CD14-positive monocyte (primary cell): Measurements from ENCODE around the gene TSPYL6. TPM values are rescaled to one million over a fixed set of nuclear protein-coding genes. Genes with fewer than 3 reads are reported as not detected.

Experiments used
- DNase-seq, 3 donors: peaks; one replicate each; pipeline ENCODE4 v3.0.0-alpha.2; 2011 to 2022
- H2AFZ ChIP-seq: 2 replicates; pipeline ENCODE4 v1.6.0; 2012; ENCODE audit warnings: mild to moderate bottlenecking, low read depth, low read length, inconsistent platforms; ENCODE audit not compliant: insufficient read depth, poor library complexity, severe bottlenecking
- H3K27ac ChIP-seq, 2 donors: 1 replicate in 1 of 2; 2 replicates in 1 of 2; pipeline ENCODE4 v1.5.1; 2012 to 2013; ENCODE audit warnings: low read length in 2 of 2, control low read depth in 1 of 2, inconsistent platforms in 1 of 2, low read depth in 1 of 2, mild to moderate bottlenecking in 1 of 2
- H3K27me3 ChIP-seq, 2 donors: one replicate each; pipeline versions ENCODE4 v1.6.0 to v1.6.1; 2011 to 2013; ENCODE audit warnings: low read length in 2 of 2; ENCODE audit not compliant: control insufficient read depth in 2 of 2, insufficient read depth in 2 of 2
- H3K36me3 ChIP-seq, 2 donors: replicated peaks in 1 of 2; 1 replicate in 1 of 2; 2 replicates in 1 of 2; pipeline versions ENCODE4 v1.5.1 to v1.6.1; 2012 to 2013; ENCODE audit warnings: low read length in 2 of 2, control low read depth in 1 of 2, inconsistent platforms in 1 of 2, mild to moderate bottlenecking in 1 of 2; ENCODE audit not compliant: insufficient read depth in 2 of 2, control insufficient read depth in 1 of 2
- H3K4me1 ChIP-seq, 2 donors: 1 replicate in 1 of 2; 2 replicates in 1 of 2; pipeline versions ENCODE4 v1.5.1 to v1.6.1; 2012 to 2013; ENCODE audit warnings: low read length in 2 of 2, control low read depth in 1 of 2, inconsistent platforms in 1 of 2, mild to moderate bottlenecking in 1 of 2, moderate library complexity in 1 of 2; ENCODE audit not compliant: insufficient read depth in 2 of 2, control insufficient read depth in 1 of 2
- H3K4me2 ChIP-seq: replicated peaks from 2 replicates; pipeline ENCODE3; 2012; ENCODE audit warnings: low read length, moderate library complexity, mild to moderate bottlenecking; ENCODE audit not compliant: poor library complexity, severe bottlenecking; ENCODE audit errors: extremely low read depth
- H3K4me3 ChIP-seq, 3 experiments: fragments of 200-600 bp in 1 of 3; sonication (generic) in 1 of 3; replicated peaks in 1 of 3; 1 replicate in 2 of 3; 2 replicates in 1 of 3; pipeline ENCODE4 v1.5.1; 2011 to 2013; ENCODE audit warnings: low read length in 3 of 3, mild to moderate bottlenecking in 3 of 3, control low read depth in 2 of 3, low read depth in 2 of 3, inconsistent platforms in 1 of 3, moderate library complexity in 1 of 3
- H3K79me2 ChIP-seq: 2 replicates; pipeline ENCODE4 v1.6.0; 2012; ENCODE audit warnings: mild to moderate bottlenecking, control low read depth, inconsistent platforms, low read length, moderate library complexity; ENCODE audit not compliant: insufficient read depth
- H3K9ac ChIP-seq: 2 replicates; pipeline ENCODE4 v1.6.0; 2017; ENCODE audit warnings: low read length, mild to moderate bottlenecking; ENCODE audit not compliant: insufficient read depth, poor library complexity, severe bottlenecking
- H3K9me3 ChIP-seq, 2 donors: replicated peaks in 1 of 2; 1 replicate in 1 of 2; 2 replicates in 1 of 2; pipeline versions ENCODE4 v1.5.1 to v1.6.1; 2012 to 2013; ENCODE audit warnings: low read length in 2 of 2, control low read depth in 1 of 2; ENCODE audit not compliant: control insufficient read depth in 1 of 2, insufficient read depth in 1 of 2
- H4K20me1 ChIP-seq: 2 replicates; pipeline ENCODE4 v1.6.0; 2012; ENCODE audit warnings: mild to moderate bottlenecking, low read length, control low read depth, moderate library complexity; ENCODE audit not compliant: insufficient read depth
- H3K27ac Mint-ChIP-seq, 7 donors: one replicate each; pipeline ENCODE4 v1.8.0; 2020; ENCODE audit warnings: mild to moderate bottlenecking in 7 of 7, mixed read lengths in 7 of 7, moderate library complexity in 6 of 7, inconsistent platforms in 2 of 7
- H3K27me3 Mint-ChIP-seq, 3 donors: one replicate each; pipeline ENCODE4 v1.8.0; 2021 to 2022; ENCODE audit warnings: low read depth in 3 of 3, mild to moderate bottlenecking in 3 of 3, mixed read lengths in 3 of 3, moderate library complexity in 3 of 3, inconsistent platforms in 1 of 3
- H3K36me3 Mint-ChIP-seq, 2 donors: one replicate each; pipeline ENCODE4 v1.8.0; 2020; ENCODE audit warnings: mixed read lengths in 2 of 2, inconsistent platforms in 1 of 2, mild to moderate bottlenecking in 1 of 2
- H3K4me1 Mint-ChIP-seq: one replicate; pipeline ENCODE4 v1.8.0; 2020; ENCODE audit warnings: mild to moderate bottlenecking, mixed read lengths
- H3K4me3 Mint-ChIP-seq, 2 donors: one replicate each; pipeline ENCODE4 v1.8.0; 2020; ENCODE audit warnings: mild to moderate bottlenecking in 2 of 2, mixed read lengths in 2 of 2, moderate library complexity in 1 of 2
- H3K9me3 Mint-ChIP-seq, 7 donors: one replicate each; pipeline ENCODE4 v1.8.0; 2020 to 2022; ENCODE audit warnings: mixed read lengths in 7 of 7, mild to moderate bottlenecking in 6 of 7, moderate library complexity in 6 of 7, inconsistent platforms in 2 of 7
- WGBS: methylation state at CpG from one replicate; pipeline ENCODE4 v1.1.5; 2013; ENCODE audit warnings: missing lambda C conversion rate; ENCODE audit not compliant: insufficient coverage; 5-methylcytosine and 5-hydroxymethylcytosine counted together
- intact Hi-C, 2 donors: fragments of 100-400 bp; cut with micrococcal nuclease; formaldehyde crosslinking; loops; one replicate each; pipeline versions ENCODE4 v1.15.0 to v1.15.1; 2023
- polyA plus RNA-seq, 3 donors: library from polyadenylated mRNA; depleted of rRNA in 1 of 3; unstranded in 2 of 3; stranded (reverse) in 1 of 3; fragments of 300-500 nt in 2 of 3; fragments of >200 nt in 1 of 3; fragmentation: Illumina TruSeq in 2 of 3; gene quantifications; 1 replicate in 2 of 3; 2 replicates in 1 of 3; pipeline ENCODE4 v1.2.3, GENCODE V29; 2012 to 2021
- TF ChIP-seq, protein P1 (sequence below): fragments of 200-600 bp; IDR thresholded peaks from one replicate; pipeline ENCODE4 v1.8.0; 2022; ENCODE audit warnings: antibody characterized with exemption, mild to moderate bottlenecking

The TSPYL6 gene
- polyA plus RNA-seq, 3 donors: not detected

GRCh38 chr2:54212456-54212855 lies 43.6 kb downstream of the TSPYL6 start:
- Histone ChIP-seq H3K4me3 (no peak overlapping the region), H3K9me3 (peaks cover 0 to 3% of the 10 kb centered on the region in 2 donors), H2AFZ (no peak overlapping the region), H3K27ac (no peak overlapping the region), H3K27me3 (no peaks in the 10 kb centered on the region), H3K4me1 (no peaks in the 10 kb centered on the region), H3K9ac (no peak overlapping the region), H3K36me3 (no peaks in the 10 kb centered on the region), H3K4me2 (no peak overlapping the region), H3K79me2 (no peaks in the 10 kb centered on the region), H4K20me1 (no peaks in the 10 kb centered on the region)
- intact Hi-C loops: loop anchor here in 1 of 2 donors (10.0 kb wide), 1 partner anchor 252 kb away; no protein-coding TSS in a partner anchor
- Mint-ChIP-seq H3K4me3 (no peak overlapping the region), H3K4me1 (no peaks in the 10 kb centered on the region), H3K27ac (no peak overlapping the region), H3K9me3 (peaks cover 8 to 18% (median 10%) of the 10 kb centered on the region in 7 donors), H3K27me3 (peaks cover 0 to 2% (median 0%) of the 10 kb centered on the region in 3 donors), H3K36me3 (no peaks in the 10 kb centered on the region)
- no peak for DNase-seq
- no CpG with 5 or more reads among the region's 1 CpG for WGBS
- TF ChIP-seq, protein P1, sequence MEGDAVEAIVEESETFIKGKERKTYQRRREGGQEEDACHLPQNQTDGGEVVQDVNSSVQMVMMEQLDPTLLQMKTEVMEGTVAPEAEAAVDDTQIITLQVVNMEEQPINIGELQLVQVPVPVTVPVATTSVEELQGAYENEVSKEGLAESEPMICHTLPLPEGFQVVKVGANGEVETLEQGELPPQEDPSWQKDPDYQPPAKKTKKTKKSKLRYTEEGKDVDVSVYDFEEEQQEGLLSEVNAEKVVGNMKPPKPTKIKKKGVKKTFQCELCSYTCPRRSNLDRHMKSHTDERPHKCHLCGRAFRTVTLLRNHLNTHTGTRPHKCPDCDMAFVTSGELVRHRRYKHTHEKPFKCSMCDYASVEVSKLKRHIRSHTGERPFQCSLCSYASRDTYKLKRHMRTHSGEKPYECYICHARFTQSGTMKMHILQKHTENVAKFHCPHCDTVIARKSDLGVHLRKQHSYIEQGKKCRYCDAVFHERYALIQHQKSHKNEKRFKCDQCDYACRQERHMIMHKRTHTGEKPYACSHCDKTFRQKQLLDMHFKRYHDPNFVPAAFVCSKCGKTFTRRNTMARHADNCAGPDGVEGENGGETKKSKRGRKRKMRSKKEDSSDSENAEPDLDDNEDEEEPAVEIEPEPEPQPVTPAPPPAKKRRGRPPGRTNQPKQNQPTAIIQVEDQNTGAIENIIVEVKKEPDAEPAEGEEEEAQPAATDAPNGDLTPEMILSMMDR: no peak

DNA sequence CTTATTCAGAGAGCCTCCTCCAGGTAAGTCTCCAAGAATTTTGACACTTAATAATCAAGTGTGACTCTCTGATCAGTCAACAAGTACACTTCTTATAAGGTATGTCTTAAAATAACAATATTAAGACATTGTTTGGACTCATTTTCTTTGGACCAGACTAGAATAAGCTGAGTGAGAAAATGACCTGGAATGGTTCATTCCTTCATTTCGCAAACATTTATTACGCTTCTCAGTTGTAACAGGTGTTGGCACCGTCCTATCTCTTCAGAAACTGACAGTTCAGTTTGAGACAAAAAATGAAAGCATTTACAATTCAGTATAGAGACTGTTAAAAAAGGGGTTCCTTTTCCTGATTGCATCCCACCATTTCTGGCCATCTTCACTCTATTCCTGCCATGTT lies 46.6 kb downstream of the TSPYL6 start:
- Histone ChIP-seq H3K36me3 (no peaks in the 10 kb centered on the region), H3K27ac (no peak overlapping the region), H2AFZ (no peak overlapping the region), H3K4me2 (no peak overlapping the region), H3K27me3 (no peaks in the 10 kb centered on the region), H3K79me2 (no peaks in the 10 kb centered on the region), H3K9ac (no peak overlapping the region), H4K20me1 (no peaks in the 10 kb centered on the region), H3K4me1 (no peaks in the 10 kb centered on the region), H3K4me3 (no peak overlapping the region), H3K9me3 (no peaks in the 10 kb centered on the region)
- H3K27ac Mint-ChIP-seq: no peak overlapping the region
- H3K9me3 Mint-ChIP-seq: peaks cover under 1 to 10% (median 3%) of the 10 kb centered on the region in 7 donors
- TF ChIP-seq, protein P1: no peak
- DNase-seq: no peak
- H3K27me3 Mint-ChIP-seq: peaks cover 0 to 2% (median 0%) of the 10 kb centered on the region in 3 donors
- peaks cover 3% of the 10 kb centered on the region for H3K4me1 Mint-ChIP-seq
- H3K4me3 Mint-ChIP-seq: no peak overlapping the region
- no peaks in the 10 kb centered on the region for H3K36me3 Mint-ChIP-seq
- intact Hi-C loops: no loop called here
- 100% methylated on average over 3 of the region's 3 CpGs for WGBS
